Cerebellar cortex (tissue), 1 donor: ENCODE measurements around the gene SLC26A8.
"Not testable (repeated sequence)": the region's sequence is repeated elsewhere in the genome, so short reads cannot be mapped to it uniquely, and the experiment has no call there.

Experiments used
- DNase-seq: peaks from one replicate; pipeline ENCODE4 v3.0.0-alpha.2; 2015; ENCODE audit warnings: low spot score

Gene SLC26A8

DNA sequence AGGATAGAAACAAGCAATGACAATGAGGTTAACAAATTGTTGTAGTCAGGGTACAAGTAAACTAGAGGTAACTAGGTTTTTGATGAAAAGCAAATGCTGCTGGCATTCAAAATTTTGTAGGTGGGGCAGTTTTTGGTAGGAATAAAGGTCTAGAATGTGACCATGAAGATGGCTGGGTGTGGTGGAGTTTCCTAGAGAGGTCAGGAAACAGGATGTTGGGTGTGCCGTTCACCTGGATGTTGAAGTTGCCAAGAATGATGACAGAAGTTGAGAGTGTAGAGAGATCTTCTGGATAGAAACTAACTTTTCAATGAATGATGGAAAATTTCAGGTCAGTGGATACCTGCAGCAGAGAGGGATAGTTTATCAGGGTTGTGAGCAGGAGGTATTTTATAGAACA, 25.9 kb upstream of the SLC26A8 start:
- DNase-seq, result no peak

DNA sequence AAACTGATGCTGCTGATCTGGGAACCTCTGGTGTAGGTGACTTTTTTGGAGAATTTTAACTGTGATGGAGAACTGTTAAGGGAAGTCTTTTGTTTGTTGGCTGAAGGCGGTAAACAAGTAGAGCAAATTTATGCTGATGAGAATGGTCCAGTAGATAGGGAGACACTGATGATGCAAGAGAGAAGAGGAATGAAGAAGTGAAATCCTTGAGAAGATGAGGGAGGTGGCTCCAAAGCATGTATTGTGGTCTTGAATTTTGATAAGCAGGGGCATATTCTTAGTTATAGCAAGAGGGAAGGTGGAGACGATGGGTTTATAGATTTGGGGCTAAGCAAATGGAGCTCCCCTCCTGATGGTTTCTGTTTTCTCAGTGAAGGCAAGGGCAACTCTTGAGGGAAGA, 25.1 kb upstream of the SLC26A8 start:
- DNase-seq, result no peak

DNA sequence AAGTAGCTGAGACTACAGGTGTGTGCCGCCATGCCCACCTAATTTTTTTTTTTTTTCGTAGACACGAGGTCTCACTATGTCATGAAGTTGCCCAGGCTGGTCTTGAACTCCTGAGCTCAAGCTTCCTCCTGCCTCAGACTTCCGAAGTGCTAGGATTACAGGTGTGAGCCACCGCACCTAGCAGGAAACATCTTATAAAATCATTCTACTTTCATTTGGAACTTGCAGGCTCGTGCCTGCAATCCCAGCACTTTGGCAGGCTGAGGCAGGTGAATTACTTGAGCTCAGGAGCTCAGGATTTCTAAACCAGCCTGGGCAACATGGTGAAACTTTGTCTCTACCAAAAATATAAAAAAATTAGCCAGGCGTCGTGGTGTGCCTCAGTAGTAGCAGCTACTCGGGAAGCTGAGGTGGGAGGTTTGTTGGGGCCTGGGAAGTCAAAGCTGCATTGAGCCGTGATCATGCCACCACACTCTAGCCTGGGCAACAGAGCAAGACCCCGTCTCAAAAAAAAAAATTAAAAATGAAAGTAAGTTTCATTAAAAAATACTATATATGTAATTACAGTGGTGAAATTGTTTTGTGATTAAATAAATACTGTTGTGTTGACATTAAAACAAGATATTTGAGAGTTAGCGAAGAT, 18.3 kb upstream of the SLC26A8 start:
- DNase-seq, result no peak

DNA sequence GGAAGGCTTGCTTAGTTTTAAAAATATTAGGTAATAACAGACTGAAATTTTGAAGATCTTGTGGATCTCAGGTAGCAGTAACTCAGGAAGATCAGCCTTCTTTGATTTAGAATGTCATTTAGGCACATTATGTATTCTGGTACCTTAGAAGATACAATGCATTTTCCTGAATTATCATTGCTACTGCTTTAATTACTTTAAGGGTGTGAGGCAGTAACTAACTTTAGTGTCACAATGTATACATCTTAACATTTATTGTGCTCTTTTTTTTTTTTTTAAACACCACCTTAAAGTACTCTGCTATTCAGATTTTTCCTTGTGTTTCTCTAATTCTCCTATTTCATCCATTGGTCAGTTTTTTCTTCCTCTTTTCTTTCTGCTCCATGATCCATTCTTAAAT, 16.5 kb upstream of the SLC26A8 start:
- no peak for DNase-seq

DNA sequence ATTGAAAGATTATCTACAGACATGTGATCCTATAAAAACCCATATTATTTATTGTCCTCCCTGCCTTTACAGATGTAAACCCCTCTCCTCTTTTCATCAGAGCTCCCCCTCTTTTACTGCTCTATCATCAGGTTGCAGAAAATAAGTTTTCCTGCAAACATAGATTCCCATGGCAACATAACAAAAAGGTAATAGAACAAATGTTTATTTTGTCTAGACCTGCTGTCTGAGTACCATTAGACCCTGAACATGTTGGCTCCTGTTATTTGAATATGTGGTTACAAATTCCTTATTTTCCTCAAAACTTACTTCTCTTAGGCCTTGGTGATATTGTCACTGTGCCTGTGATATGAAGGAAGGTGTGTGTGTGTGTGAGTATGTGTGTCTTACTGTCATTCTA, 14.7 kb upstream of the SLC26A8 start:
- no peak for DNase-seq

DNA sequence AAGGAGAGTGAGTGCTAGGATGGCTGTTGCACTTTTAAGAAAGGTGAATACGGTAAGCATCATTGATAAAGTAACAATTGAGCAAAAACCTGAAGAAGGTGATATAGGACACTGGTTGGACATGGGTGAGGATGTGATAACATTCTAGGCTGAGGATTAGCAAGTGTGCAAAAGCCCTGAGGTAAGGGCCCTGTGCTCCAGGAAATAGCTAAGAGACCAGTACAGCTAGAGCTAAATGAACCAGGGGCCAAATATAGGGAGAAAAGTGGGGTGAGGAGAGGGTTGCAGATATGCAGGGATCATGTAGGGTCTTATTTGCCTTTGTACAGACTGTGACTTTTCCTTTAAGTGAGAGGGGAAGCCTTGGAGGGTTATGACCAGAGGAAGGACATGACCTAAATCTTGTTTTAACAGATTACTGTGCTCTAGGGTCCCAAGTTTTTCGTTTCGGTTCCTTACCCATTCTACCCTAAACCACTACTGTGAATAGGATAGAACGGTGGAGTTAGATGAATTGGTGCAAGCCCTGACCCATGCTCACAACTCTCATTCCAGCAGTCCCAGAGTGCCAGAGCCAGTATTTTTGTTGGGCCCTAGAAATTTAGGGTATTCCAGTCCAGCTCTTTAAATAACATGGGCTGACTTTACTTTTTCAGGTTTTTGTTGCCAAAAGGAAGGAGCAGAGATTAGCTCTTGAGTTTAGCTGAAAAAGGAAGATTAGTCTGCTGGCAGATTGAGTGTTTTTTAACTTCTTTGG, 13.9 kb upstream of the SLC26A8 start:
- no peak for DNase-seq

DNA sequence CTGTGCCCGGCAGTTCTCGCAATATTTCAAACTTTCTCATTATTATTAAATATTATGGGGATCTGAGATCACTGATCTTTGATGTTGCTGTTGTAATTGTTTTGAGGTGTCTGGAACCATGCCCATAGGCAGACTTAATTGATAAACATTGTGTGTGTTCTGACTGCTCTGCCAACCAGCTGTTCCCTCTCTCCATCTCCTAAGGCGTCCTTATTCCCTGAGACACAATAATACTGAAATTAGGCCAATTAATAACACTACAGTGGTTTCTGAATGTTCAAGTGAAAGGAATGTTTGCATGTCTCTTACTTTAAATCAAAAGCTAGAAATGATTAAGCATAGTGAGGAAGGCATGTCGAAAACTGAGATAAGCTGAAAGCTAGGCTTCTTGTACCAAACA, 10.8 kb upstream of the SLC26A8 start:
- no peak for DNase-seq

DNA sequence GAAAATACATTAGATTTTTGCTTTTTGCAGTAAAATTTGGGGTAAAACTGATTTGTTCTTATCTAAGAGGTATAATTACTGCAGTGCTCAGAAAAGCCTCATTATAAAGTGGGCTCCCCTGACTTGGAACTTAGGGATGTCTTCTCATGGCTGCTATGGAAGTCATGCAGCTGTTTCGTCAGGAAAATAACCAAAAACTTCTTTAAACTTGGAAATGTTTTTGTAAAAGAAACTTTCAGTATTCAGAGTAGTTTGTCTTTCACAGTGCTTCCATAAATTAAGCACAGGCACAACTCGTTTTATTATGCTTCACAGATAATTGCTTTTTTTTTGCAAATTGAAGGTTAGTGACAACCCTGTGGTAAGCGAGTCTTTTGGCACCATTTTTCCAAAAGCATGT, 10.0 kb upstream of the SLC26A8 start:
- DNase-seq, result no peak

DNA sequence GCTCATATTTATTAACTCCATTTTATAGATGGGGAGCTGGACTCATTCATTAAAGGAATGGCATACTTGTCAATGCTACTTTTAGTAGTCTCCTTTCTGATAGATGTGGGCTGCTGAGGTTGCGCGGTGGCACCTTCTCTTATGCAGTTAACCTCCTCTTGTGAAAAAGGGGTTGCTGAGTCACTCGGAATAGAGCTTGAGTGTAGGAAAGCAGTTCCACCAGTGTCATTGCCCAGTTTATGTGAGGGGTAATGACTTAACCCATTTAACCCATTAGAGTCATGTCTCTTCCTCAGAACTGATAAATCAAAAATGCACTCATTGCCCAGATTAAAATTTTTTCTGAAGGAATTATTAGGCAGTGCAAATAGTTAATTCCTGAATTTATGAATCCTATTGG, 9.5 kb upstream of the SLC26A8 start:
- DNase-seq, result no peak

DNA sequence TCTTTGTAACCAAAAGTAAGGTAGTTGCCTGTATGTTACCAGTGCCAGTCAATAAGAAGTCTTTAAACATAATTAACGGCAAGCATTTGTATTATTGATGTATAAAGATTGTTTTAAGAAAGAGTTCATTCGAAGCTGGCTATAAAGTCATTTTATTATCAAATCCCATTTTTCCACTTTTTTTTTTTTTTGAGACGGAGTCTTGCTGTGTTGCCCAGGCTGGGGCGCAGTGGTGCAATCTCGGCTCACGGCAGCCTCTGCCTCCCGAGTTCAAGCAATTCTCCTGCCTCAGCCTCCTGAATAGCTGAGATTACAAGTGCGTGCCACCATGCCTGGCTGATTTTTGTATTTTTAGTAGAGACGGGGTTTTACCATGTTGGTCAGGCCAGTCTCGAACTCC, 8.7 kb upstream of the SLC26A8 start:
- DNase-seq, result not testable (repeated sequence)

DNA sequence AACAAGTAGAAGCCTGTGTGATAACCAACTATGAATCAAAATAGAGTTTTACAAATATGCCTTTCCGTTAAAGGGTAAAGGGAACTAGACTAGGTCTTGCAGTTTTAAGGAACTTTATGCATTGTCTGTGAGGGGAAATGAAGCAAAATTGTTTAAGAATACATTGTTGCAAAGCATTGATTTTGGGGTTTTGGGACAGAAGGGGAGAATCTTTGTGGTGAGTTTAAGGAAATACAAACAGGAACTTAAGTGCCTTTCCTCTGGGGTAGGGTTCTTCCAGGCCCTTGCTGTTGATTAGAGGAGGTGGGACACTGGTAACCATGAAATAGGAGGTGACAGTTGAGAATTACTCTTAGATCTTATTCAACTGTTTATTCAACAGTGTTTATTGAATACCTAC, 7.8 kb upstream of the SLC26A8 start:
- no peak for DNase-seq

DNA sequence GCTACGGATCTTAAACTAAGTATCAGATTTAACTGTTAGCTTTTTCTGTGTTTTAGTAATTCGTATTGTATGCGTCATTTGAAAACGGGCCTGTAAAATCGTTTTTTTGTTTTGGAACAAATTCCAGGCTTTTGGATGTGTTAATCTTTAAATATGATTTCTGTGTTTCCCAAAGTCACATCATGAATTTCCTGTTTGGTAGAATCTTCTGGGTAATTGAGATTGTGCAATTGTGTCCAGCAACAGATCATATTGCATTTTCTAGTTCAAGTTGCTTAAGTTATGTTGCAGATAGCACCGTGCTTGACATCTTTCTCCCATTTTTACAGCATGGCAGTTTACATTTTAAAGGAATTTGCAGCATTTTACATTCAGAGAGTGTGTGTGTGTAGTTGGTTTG, 5.0 kb upstream of the SLC26A8 start:
- DNase-seq, result no peak

DNA sequence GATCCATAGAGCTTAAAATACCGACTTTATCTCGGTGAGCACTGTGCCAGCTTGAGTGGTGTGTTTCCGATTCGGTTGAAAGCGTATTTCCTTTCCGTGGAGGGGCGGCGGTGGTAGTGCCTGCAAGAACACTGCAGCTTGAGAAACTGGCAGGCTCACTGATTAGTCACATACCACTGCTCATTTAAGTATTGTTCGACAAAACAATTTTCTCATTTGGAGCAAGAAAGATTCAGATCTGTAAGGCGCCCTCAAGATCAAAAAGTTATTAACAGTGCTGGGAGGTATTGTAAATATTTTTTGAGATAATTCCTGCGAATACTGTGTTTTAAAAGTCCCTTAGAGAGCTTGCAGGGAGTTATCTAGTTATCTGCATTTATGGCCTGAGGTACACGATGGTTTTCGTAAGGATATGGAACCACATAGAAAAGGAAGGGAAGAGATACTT, 4.5 kb upstream of the SLC26A8 start:
- peak; percentile 50 for DNase-seq

DNA sequence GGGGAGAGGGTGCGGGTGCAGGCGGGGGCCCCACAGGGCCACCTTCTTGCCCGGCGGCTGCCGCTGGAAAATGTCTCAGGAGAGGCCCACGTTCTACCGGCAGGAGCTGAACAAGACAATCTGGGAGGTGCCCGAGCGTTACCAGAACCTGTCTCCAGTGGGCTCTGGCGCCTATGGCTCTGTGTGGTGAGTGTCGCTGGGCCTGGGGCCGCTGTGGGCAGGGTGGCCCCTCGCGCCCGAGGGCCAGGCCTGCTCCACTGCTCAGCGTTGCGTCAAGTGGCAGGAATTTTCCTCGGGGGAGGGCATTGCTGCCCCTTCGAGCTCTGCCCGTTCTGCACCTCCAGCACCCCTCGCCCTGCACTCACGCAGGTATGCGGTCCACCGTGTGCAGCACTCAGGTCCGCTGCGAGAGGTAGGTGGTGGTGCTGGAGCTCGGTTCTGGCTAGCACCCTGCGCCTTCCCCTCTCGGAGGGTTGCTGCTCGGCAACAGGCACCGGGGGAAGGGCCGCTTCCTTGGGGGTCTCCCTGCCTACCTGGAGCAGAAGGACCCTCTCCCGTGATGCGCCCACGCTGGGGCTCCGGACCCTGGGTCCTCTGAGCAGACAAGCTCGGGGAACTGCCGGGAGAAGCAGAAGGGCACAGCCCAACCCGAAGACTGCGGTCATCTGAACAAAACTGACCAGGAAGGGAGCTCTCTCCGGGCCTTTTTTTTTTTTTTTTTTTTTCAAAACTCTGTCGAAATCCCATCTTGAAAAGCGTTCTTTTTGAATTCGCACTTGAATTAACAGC, 3.8 kb upstream of the SLC26A8 start:
- peak; percentile 36 for DNase-seq

DNA sequence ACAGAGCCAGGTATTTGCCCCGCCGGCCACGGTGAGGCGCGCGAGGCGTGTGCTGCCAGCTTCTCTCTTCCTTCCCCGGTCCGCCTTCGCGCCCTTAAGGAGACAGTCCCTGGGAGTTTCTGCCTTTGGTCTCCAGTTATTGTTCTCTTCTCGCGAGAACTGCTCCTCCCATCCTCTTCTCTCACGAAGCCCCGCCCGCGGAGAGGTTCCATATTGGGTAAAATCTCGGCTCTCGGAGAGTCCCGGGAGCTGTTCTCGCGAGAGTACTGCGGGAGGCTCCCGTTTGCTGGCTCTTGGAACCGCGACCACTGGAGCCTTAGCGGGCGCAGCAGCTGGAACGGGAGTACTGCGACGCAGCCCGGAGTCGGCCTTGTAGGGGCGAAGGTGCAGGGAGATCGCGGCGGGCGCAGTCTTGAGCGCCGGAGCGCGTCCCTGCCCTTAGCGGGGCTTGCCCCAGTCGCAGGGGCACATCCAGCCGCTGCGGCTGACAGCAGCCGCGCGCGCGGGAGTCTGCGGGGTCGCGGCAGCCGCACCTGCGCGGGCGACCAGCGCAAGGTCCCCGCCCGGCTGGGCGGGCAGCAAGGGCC, 3.2 kb upstream of the SLC26A8 start, which contains the start of gene MAPK14:
Gene MAPK14, plus strand, starts transcription at position 308 of the 587 bp plus-strand sequence. CDS start 350 bp downstream, outside the sequence.
- peak; percentile 100 for DNase-seq

DNA sequence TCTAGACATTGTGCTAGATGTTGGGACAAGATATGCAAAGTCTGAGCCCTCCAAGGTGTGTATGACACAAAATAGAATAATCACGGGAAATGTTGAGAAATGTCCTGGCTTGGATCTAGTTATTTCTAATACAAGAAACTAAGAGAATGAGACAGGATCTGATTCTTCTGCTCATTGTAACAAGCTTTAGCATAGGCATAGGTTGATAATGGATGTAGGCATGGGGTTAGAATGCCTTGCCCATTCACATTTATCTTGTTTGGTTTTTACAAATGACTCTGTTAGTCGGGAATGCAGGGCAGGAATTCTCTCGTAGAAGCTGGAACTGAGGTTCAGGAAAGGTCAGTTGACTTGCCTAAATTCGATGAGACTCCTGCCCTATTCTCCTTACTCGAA, 1.5 kb upstream of the SLC26A8 start:
- DNase-seq, result no peak

DNA sequence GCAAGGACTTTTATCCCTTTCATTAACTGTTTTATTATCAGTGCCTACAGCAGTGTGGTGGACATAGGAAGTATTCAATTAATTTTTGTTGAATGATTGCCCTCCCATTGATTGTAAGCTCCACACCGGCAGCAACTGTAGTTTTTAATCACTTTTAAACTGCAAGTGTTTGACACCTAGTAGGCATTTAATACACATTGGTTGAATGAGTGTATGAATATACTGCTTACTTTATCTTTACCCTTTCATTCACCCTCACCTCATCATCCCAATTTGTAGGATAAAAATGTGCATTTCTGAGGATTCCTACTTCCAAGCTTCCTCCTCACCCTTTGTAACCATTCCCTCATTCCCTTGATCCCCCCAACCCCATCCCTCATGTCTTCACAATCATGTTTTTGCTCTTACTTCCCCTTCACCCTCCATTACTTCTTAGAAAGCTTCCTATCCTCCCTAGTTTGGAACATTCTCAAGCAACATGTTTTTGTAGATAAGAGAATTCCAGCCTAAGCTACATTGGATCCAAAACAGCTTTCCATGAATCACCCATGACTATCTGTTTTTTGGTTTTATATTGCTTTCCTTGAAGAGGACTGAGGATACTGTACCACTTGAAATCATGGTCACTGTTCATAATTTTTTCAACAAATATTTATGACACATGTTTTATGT, 955 bp upstream of the SLC26A8 start:
- no peak for DNase-seq

DNA sequence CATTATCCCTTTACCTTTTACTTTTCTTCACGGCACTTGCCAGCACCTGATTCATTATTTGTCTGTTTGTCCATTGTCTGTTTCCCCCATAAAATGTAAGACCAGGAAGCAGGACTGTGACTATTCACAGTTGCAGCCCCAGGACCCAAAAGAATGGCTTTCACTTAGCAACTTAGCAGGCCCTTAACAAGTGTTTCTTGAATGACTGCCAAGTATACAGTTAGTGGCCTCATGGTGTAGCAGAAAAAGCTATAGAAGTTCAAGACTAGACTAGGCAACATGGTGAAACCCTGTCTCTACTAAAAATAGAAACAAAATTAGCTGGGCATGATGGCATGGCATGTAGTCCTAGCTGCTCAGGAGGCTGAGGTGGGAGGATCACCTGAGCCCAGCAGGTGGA, 4.3 kb downstream of the SLC26A8 start:
- no peak for DNase-seq

DNA sequence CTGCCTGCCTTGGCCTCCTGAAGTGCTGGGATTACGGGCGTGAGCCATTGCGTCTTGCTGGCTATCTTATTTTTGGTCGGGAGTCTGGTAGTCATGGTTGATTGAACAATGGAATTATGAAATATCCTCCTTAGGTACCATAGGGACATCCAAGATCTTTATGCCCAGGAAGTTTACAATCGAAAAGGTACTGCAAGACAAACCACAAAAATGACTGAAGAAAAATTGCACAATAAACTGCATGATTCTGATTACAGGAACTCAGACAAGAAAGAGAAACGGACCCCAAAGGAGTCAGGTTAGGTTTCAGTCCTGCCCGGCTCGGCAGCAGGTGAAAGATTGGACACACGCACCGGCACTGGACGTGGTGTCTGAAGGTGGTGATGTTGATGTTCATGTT, 5.3 kb downstream of the SLC26A8 start:
- no peak for DNase-seq

DNA sequence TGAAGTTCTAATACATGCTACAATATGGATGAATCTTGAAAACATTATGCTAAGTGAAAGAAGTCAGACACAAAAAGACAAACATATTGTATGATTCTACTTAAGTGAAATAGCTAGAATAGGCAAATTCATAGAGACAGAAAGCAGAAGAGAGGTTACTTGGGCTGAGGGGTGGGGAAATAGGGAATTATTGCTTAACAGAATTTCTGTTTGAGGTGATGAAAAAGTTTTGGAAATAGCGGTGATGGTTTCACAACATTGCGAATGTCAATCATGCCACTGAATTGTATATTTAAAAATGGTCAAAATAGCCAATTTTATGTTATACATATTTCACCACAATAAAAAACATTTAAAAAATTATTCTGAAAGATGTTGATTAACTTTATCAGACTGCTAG, 6.1 kb downstream of the SLC26A8 start:
- DNase-seq, result no peak

DNA sequence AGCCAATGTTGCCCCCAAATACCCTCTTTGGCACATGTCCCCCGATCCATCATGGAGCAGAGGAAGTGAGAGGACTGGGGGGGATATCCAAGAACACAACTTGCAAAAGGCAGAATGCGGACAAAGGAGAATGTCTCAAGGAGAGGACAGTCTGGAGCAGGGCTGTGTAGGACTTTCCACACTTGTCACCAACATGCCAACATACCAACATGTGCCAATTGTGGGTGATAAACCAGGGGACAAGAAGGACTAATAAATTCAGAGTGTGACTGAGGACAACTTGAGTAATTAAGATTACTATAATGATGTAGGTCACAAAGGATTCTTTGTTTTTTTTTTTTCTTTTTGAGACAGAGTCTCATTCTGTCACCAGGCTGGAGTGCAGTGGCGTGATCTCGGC, 8.8 kb downstream of the SLC26A8 start:
- DNase-seq, result no peak

DNA sequence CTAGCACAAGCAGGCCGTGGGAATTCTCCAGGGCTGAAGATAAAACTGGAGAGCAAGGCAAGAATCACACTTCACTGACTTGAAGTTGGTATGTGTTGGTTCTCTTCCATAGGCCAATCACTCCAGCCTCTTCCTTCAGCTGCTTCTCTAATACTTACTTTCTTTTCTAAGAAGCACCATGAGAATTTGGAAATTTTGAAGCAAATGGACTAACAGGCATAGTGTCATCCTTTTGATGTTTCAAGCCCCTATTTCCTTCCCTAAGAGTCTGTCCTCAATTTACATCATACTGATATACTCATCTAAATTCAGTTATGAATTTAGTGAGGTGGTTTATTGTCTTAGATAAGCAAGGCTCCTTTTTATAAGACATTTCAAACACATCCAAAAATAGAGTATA, 24.0 kb downstream of the SLC26A8 start:
- no peak for DNase-seq
